Germinal center (tissue), 1 donor: ENCODE data around the gene PINK1.

Experiments used
- DNase-seq: peaks from one replicate; pipeline ENCODE4 v3.0.0; 2012; ENCODE audit warnings: mixed read lengths, low spot score

The PINK1 gene

DNA sequence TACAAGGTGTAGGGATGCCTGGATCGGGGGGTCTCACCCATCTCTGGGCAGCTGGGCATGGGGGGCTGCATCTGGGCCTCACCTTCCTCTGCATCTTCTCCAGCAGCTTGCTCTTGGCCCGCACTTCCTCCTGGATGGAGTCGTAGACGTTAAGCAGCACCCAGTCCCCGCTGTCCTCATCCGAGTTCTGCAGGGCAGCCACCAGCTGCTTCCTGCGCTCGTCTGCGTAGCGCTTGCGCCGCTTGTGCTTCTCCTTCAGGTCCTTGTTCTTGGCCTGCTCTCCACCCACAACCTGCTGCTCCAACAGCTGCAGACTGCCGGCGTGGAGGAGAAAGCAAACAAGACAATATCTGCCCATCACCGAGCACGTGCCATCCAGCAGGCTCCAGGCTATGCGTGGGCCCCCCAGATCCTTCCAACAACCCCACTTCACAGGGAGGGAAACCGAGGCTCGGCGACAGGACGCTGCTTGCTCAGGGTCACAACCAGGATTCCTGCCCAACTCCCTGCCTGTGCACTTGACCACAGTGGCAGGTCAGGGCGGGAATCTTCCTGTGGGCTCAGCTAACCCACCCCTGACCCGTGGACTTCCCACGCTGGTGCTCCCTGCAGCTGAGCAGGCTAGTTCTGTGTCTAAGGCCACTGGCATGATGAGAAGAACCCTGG lies 49.4 kb downstream of the PINK1 start:
- DNase-seq = no peak

DNA sequence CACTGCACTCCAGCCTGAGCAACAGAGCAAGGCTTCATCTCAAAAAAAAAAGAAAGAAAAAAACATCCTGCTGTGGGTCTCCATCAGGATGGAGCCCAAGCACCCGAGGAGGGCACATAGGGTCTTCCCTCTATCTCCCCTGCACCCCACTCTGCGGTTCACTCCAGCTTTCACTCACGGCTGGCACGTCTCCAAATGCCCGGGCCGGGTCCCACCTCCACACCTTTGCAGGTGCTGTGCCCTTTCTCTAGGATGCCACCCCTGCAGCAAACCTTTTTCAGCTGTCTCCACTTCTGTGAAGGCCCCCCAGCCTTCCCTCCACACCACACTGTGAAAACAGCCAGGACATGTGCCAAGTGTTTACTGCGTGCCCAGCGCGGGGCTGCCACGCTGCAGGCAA lies 50.4 kb downstream of the PINK1 start:
- DNase-seq = no peak

- no peak for DNase-seq
Measured at GRCh38 chr1:20684050-20684620, 50.9 kb downstream of the PINK1 start.

- no peak for DNase-seq
Measured at GRCh38 chr1:20684651-20685050, 51.4 kb downstream of the PINK1 start.

DNA sequence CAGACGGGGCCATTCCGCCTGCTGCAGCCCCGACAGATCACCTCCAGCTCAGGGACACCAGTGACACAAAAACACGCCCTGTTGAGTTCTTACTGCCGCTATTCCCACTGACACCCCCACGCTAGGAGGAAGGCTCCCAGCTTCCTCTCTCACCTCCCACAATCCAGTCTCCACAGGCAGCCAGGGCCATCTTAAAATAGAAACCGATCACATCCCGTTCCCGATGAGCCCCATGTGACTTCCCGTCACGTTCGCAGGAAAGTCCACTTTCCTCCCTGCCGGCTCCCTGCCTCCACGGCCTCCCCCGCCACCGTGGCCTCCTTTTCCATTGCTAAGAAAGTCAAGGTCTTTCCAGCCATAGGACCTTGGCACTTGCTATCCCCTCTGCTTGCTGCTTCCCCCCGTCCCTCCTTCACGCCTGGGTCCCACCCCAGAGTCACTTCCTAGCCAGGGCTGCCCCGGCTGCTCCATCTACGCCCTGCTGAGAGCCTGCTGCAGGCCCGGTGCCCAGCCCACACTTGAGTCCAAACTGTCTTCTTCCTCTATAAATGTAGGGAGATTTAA lies 51.9 kb downstream of the PINK1 start:
- DNase-seq = no peak

DNA sequence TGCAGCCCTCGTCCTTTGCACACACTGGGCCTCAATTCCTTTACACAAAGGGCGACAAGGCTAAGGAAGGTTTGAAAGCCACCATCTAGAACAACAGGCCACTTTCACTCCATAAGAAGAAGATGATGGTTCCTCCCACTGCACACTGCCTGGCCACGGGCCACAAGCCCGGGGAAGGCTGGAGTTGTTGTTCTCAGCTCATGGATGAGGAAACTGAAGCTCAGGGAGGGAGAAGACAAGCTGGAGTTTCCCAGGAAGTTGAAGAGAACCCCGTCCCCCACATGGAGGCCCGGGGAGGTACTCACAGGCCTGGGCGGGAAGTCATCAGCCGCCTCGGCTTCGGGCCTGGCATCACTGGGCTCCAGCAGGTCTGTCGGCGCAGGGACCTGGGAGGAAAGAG lies 52.5 kb downstream of the PINK1 start:
- DNase-seq = no peak

- DNase-seq = no peak
Measured at GRCh38 chr1:20686883-20687725, 53.8 kb downstream of the PINK1 start.

GRCh38 chr1:20689645-20690056 lies 56.4 kb downstream of the PINK1 start:
- no peak for DNase-seq

DNA sequence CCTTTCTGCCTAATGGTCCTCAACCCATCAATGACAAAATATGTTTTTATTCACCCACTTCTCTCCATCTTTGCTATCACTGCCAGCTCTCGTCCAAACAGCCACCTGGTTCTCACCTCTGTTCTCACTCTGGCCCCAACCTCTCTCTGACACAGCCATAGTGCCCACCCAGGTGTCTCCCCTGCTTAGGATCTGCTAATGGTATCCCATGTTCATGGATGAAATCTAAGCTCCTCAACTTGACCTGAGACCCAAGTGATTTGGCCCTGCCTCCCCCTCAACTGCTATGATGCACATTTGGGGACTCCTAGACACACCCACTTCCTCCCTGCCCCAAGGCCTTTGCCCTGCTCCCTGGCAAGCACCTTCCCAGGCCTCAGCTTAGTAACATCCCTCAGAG lies 58.6 kb downstream of the PINK1 start:
- DNase-seq = no peak

- DNase-seq = no peak
Measured at GRCh38 chr1:20693623-20694022, 60.4 kb downstream of the PINK1 start.

DNA sequence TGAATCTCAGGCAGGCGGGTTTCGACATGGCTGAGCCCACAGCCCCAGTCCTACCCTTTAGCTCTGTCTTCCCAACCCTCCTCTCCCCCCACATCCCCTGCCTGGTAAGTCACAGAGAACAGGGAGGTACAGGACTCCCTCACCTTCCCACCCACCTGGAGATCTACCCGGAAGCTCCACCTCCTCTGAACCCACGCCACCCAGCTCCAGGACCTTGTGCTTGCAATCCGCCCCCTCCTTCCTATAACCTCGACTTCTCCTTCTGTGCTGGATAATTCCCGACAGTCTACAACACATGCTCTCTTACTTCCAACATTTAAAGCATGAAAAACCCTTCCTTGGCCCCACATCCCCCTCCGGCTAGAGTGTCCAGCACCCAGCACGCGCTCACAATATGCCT lies 62.3 kb downstream of the PINK1 start:
- DNase-seq = no peak

DNA sequence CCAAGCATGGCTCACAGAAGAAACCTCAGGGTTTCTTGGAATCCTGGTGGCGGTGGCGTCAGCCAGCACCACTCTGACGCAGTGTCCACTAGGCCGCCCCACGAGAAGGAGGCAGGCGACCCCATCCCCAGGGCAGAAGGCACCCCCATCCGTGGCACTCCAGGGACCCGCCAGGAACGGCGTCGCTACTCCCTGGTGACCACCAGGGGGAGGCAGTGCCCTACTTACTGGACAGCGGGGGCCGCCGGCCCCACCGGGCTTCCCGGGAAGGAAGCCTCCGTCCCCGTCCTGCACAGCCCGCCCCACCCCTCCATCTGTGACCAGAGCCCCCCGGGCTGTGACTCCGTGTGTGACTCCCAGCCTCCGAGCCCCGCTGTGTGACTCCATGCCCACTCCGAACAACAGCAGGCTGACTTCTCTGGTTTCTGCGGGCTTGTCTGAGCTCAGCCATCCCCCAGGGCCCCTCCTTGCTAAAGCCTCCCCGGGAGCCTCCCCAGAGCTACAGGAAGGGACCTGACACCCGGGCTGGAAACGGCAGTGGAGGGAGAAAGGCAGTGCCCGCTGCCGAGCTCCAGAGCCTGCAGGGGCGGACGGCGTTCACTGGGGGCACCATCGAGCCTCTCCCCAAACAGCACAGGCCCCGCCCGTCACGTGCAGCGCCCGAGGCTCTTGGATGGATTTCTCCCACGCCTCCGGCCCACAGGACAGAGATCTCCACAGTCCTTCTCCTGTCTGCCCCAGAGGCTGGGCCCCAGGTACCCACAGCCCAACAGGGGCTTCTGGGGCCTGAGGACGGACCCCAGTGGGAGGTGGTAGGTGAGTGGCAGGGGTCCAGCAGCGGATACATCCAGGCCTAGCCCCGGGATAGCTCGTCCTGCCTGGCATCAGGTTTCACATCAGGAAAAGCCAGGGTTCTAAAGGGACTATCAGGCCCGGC lies 63.4 kb downstream of the PINK1 start:
- DNase-seq = peak; percentile 89

GRCh38 chr1:20697563-20697962 lies 64.3 kb downstream of the PINK1 start:
- no peak for DNase-seq

DNA sequence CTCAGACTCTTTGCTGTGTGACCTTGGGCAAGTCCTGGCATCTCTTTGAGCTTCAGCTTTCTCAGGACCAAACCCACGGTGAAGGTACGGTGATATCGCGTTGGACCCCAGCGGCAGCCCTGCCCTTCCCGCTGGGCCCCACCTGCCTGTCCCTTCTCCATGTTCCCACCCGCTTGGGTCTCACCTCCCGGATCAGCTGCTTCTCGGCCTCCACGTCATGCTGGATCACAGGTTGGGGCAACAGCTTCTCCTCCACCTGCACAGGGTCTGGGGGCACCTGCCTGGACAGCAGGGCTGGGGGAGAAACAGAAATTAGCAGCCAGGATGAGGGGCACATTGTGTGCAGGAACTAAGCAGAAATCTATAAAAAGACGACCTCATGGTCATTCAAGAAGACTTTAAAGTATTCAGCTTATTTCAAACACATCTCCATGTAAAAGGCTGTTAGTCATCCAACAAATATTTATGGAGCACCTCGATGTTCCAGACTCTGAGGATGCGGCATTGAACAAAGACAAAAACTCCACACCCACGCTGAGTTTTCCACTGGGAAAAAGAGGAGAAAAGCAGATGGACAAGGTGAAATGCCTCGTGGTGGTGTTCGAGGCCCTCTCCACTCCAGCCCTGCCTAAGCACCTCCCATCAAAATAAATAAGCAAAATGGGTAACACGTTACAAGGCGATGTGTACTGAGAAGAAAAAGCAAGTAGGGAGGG lies 65.1 kb downstream of the PINK1 start:
- DNase-seq = no peak

DNA sequence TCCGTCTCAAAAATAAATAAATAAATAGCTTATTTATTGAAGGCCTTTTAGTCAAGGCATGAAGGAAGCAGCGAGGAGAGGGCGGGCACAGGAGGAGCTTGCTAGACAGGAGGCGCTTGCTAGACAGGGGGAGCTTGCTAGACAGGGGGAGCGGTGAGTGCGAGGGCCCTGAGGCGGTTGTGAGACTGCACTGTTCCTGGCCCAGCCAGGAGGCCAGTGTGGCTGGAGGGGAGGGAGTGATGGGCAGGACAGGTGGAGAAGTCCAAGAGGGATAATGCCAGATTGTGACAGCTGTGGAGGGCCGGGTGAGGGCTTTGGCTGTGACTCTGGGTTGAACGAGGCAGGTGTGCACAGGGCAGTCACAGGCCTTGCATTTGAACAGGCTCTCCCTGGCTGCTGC lies 66.3 kb downstream of the PINK1 start:
- no peak for DNase-seq

GRCh38 chr1:20700636-20701215 lies 67.5 kb downstream of the PINK1 start:
- DNase-seq = no peak
